ENCODE data around the gene NPL. TPM values are rescaled to one million over a fixed set of nuclear protein-coding genes. Genes with fewer than 3 reads are reported as not detected.

NPL gene
- total RNA-seq, 4 donors from 2014 or later: 6.6 to 18.9 (median 9.7) TPM

DNA sequence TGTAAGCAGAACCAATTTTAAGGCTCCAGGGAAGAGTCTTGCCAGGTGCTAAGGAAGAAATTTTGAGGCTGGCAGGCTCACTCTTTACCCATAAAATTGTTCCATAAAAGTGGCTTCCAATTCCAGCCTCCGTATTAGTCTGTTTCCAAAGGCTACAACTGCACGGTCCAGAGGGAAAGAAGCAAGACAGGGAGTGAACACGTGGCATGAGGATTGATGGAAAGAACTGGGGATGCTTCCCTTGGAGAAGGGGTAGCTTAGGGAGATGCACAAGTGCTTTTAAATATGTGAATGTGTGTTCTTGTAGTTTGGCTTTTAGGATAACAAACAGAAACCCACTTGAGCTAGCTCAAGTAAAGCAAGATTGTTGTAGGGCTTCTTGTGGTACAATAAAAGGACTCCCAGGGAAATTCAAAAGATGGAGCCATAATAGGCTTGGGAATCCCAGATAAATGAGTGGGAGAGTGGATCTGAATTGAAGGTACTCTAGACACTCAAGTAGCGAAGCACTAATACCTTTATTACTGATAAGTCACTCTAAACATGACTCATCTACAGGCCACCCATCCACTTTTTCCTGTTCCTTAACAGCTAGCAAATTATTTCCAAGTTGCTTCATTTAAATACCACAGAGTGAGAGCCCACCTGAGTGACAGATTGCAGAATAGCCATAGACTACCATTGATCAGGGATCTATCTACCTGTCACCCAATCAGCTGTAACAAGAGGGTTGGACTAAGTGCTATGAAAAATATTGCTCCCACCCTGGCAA, 34.8 kb upstream of the NPL start:
- DNase-seq (ENCODE audit: low spot score in 2 of 2): no peak
- WGBS, 2 donors: 50 to 55% methylated on average over 4 of the region's 4 CpGs
- TF ChIP-seq, protein P1, sequence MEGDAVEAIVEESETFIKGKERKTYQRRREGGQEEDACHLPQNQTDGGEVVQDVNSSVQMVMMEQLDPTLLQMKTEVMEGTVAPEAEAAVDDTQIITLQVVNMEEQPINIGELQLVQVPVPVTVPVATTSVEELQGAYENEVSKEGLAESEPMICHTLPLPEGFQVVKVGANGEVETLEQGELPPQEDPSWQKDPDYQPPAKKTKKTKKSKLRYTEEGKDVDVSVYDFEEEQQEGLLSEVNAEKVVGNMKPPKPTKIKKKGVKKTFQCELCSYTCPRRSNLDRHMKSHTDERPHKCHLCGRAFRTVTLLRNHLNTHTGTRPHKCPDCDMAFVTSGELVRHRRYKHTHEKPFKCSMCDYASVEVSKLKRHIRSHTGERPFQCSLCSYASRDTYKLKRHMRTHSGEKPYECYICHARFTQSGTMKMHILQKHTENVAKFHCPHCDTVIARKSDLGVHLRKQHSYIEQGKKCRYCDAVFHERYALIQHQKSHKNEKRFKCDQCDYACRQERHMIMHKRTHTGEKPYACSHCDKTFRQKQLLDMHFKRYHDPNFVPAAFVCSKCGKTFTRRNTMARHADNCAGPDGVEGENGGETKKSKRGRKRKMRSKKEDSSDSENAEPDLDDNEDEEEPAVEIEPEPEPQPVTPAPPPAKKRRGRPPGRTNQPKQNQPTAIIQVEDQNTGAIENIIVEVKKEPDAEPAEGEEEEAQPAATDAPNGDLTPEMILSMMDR (IDR thresholded peaks at IDR 0.05): no peak
- TF ChIP-seq POLR2A (IDR thresholded peaks at IDR 0.05): no peak
- H3K4me3 ChIP-seq (ENCODE audit: low read depth, poor library complexity, severe bottlenecking): no peak overlapping the region
- intact Hi-C loops (cut with DNase I; ENCODE audit: low total_unique reads): no loop called here

DNA sequence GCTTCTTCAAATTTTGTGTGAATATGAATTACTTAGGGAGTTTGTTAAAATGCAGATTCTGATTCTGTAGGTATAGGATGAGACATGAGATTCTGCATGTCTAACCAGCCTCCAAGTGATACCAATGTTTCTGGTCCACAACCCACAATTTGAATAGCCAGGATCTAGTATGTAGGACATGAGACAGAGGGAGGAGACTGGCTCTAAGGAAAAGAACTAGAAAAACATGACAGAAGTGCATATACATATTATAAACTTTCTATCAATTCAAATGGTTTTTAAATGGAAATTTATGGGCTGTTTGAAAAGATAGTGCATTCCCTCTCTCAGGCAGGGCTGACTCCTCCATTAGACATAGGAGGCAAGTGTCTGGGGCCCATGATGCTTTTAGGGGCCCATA, 33.9 kb upstream of the NPL start:
- no peak for TF ChIP-seq POLR2A (IDR thresholded peaks at IDR 0.05)
- TF ChIP-seq, protein P1 (IDR thresholded peaks at IDR 0.05): no peak
- intact Hi-C loops (cut with DNase I; ENCODE audit: low total_unique reads): no loop called here
- H3K4me3 ChIP-seq (ENCODE audit: low read depth, poor library complexity, severe bottlenecking): no peak overlapping the region
- no peak for DNase-seq (ENCODE audit: low spot score in 2 of 2)

DNA sequence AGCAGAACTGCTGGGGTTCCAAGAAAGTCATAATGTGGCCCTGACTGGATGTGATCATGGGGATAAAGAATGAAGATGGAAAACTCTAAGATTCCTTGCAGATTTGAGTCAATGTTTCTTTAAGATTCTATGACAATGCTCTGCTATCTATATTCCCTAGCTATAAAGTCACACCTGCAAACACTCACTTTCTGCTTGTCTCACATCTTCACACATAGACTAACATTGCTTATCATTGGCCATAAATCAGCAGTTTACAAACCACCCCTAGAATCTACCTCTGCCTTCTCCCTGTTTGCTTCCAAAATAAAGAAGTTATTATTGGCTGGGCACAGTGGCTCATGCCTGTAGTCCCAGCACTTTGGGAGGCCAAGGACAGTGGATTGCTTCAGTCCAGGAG, 33.1 kb upstream of the NPL start:
- TF ChIP-seq, protein P1 (IDR thresholded peaks at IDR 0.05): no peak
- TF ChIP-seq POLR2A (IDR thresholded peaks at IDR 0.05): no peak
- no peak overlapping the region for H3K4me3 ChIP-seq (ENCODE audit: low read depth, poor library complexity, severe bottlenecking)
- no peak for DNase-seq (ENCODE audit: low spot score in 2 of 2)
- intact Hi-C loops (cut with DNase I; ENCODE audit: low total_unique reads): no loop called here

DNA sequence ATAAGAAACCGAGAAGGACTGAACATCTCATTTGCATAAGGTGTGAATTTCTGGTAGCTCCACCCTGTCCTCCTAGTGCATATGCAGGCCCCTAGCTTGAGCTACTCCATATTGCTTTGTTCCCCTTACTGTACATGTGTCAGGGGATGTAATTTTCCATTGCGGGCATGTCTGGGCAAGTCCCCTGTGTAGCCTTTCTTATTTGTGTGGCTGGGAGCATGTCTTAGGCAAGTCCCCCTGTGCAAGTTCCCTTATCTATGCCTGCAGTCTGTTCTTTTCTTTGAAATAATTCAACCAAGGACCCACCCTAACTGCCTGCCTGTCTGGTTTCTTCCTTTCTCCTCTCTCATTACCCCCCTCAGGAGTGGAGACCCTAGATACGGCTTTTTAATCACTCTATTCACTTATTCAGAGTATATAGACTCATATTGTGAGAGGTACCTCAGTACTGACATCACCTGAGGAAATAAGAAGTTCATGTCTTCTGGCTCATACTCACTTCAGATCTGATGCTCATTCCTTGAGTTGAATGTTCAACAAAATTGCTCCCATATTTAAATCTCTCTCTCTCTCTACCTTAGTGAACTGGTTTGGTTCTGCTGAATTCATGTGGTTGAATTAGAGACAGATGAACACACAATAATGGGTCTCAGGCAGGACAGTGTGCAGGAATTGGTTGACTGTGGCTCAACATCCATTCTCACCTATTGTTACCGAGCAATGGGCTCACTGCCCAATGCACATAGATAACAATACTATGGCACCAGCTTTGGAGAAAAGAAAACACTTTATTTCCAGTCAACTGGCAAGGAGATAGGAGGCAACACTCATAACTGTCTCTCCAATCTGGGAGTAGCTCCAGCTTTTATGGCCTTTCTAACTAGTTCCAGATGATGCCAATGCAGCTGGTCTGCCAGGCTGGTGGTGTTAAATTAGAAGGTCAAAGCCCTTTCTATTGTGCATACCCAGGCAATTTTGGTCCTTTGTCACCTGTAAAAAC, 27.9 kb upstream of the NPL start:
- TF ChIP-seq, protein P1 (IDR thresholded peaks at IDR 0.05): no peak
- TF ChIP-seq POLR2A (IDR thresholded peaks at IDR 0.05): no peak
- WGBS, 2 donors: 88 to 90% methylated on average over 4 of the region's 4 CpGs
- intact Hi-C loops (cut with DNase I; ENCODE audit: low total_unique reads): no loop called here

DNA sequence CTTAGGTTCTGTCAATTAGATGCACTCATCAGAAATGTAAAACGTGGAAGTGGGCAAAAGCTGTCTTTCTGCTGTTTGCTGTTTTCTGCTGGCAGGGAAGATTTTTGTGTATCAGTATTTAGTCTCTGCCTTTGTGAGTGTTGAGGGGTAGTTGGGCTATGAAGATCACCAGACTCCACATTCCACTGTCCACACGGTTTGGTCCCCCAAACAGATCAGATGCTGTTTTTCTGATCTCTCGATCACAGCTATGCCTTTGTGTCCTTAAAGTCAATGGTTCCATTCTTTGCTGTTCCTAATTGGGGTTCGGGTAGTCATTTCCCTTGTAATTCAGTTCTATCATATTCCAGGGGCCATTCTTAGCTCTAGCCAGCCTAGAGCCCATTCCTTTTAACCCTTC, 27.0 kb upstream of the NPL start:
- TF ChIP-seq, protein P1 (IDR thresholded peaks at IDR 0.05): no peak
- TF ChIP-seq POLR2A (IDR thresholded peaks at IDR 0.05): no peak
- H3K4me3 ChIP-seq (ENCODE audit: low read depth, poor library complexity, severe bottlenecking): no peak overlapping the region
- 85 to 86% methylated on average over 4 of the region's 4 CpGs for WGBS, 2 donors
- intact Hi-C loops (cut with DNase I; ENCODE audit: low total_unique reads): no loop called here
- DNase-seq (ENCODE audit: low spot score in 2 of 2): no peak

More for the DNA sequence above, 27.9 kb upstream of the NPL start:
- DNase-seq (ENCODE audit: low spot score in 2 of 2): no peak
- no peak overlapping the region for H3K4me3 ChIP-seq (ENCODE audit: low read depth, poor library complexity, severe bottlenecking)
